HCT116 (cell line): ENCODE measurements around the gene MYLK. TPM values are rescaled to one million over a fixed set of nuclear protein-coding genes. Genes with fewer than 3 reads are reported as not detected.

ENCODE experiments used
- ATAC-seq: fragments of 200-7000 bp; cut with Tn5 transposase; 2 replicates; pipeline ENCODE4 v1.9.1; 2020; ENCODE audit warnings: mild to moderate bottlenecking, moderate library complexity
- BruUV-seq: library from RNA; stranded (reverse); fragments of 400-500 nt; replicated peaks from 2 replicates; lab custom pipeline; 2021; lab: Mats Ljungman, UMichigan
- CTCF ChIA-PET: fragments of 300-600 bp; sonication (Branson Sonifier 250); formaldehyde crosslinking; loops from one replicate; lab custom pipeline; 2021; ENCODE audit warnings: antibody characterized with exemption; lab: Charles Lee
- POLR2A ChIA-PET: fragments of 300-600, 350-600 bp; sonication (Branson Sonifier 250); formaldehyde crosslinking; loops from one replicate; lab custom pipeline; 2021; ENCODE audit warnings: antibody characterized with exemption; lab: Charles Lee
- RAD21 ChIA-PET, 2 experiments: fragments of 300-600 bp; sonication (Branson Sonifier 250); formaldehyde crosslinking; loops; one replicate each; lab custom pipeline; 2023; ENCODE audit warnings: low total read pairs in 2 of 2; ENCODE audit not compliant: uncharacterized antibody in 2 of 2, unreplicated experiment in 2 of 2, low non-redundant PET in 1 of 2; lab: Charles Lee
- DNase-seq: peaks from one replicate; pipeline ENCODE4 v3.0.0-alpha.2; 2010; ENCODE audit warnings: low read depth, low spot score
- H2AFZ ChIP-seq: fragments of 200-600 bp; shearing (Covaris generic), sonication (generic); 2 replicates; pipeline ENCODE4 v1.6.1; 2017; ENCODE audit warnings: low read depth, mixed run types, mixed read lengths, antibody characterized with exemption, low read length; ENCODE audit not compliant: poor library complexity, severe bottlenecking
- H3K27ac ChIP-seq: 2 replicates; pipeline ENCODE4 v1.5.1; 2012; ENCODE audit warnings: low read depth, low read length
- H3K27me3 ChIP-seq: fragments of 200-600 bp; sonication (generic); 2 replicates; pipeline ENCODE4 v1.6.1; 2016; ENCODE audit warnings: mixed run types, low read length, mixed read lengths; ENCODE audit not compliant: insufficient read depth
- H3K36me3 ChIP-seq, 2 experiments: fragments of 200-500 bp in 1 of 2; fragments of 200-600 bp in 1 of 2; sonication (Bioruptor generic) in 1 of 2; sonication (generic) in 1 of 2; 2 replicates each; pipeline versions ENCODE4 v1.5.1 to v1.6.1; 2014 to 2016; ENCODE audit warnings: low read length in 2 of 2, inconsistent platforms in 1 of 2, mixed read lengths in 1 of 2, mixed run types in 1 of 2; ENCODE audit not compliant: insufficient read depth in 2 of 2, control insufficient read depth in 1 of 2
- H3K4me1 ChIP-seq, 2 experiments: fragments of 200-600 bp in 1 of 2; sonication (generic) in 1 of 2; 2 replicates each; pipeline versions ENCODE4 v1.5.1 to v1.6.1; 2012 to 2017; ENCODE audit warnings: low read length in 2 of 2, inconsistent platforms in 1 of 2, mild to moderate bottlenecking in 1 of 2, mixed read lengths in 1 of 2, mixed run types in 1 of 2, moderate library complexity in 1 of 2; ENCODE audit not compliant: insufficient read depth in 2 of 2, control insufficient read depth in 1 of 2
- H3K4me2 ChIP-seq: fragments of 200-600 bp; sonication (generic); 2 replicates; pipeline ENCODE4 v1.6.1; 2017; ENCODE audit warnings: mixed run types, low read length, mixed read lengths
- H3K4me3 ChIP-seq, 2 experiments: fragments of 200-600 bp in 1 of 2; sonication (generic) in 1 of 2; replicated peaks in 1 of 2; 2 replicates each; pipeline ENCODE4 v1.5.1; 2011 to 2016; ENCODE audit warnings: low read length in 2 of 2, control low read depth in 1 of 2, low read depth in 1 of 2, mild to moderate bottlenecking in 1 of 2, mixed read lengths in 1 of 2, mixed run types in 1 of 2
- H3K79me2 ChIP-seq: fragments of 200-600 bp; sonication (generic); 2 replicates; pipeline ENCODE4 v1.6.1; 2017; ENCODE audit warnings: mild to moderate bottlenecking, mixed run types, low read length, moderate library complexity, mixed read lengths; ENCODE audit not compliant: insufficient read depth
- H3K9ac ChIP-seq: fragments of 200-600 bp; sonication (generic); 2 replicates; pipeline ENCODE4 v1.6.1; 2016; ENCODE audit warnings: low read length, mixed read lengths
- H3K9me2 ChIP-seq: fragments of 200-600 bp; sonication (generic), shearing (Covaris generic); 2 replicates; pipeline ENCODE4 v1.6.1; 2017; ENCODE audit warnings: mixed run types, mild to moderate bottlenecking, moderate library complexity; ENCODE audit not compliant: insufficient read depth
- H3K9me3 ChIP-seq, 2 experiments: fragments of 200-500 bp in 1 of 2; fragments of 200-600 bp in 1 of 2; sonication (Bioruptor generic) in 1 of 2; sonication (generic) in 1 of 2; 2 replicates each; pipeline ENCODE4 v1.6.1; 2014 to 2017; ENCODE audit warnings: low read length in 2 of 2, mixed read lengths in 2 of 2, inconsistent platforms in 1 of 2, low read depth in 1 of 2, mild to moderate bottlenecking in 1 of 2, mixed run types in 1 of 2, moderate library complexity in 1 of 2; ENCODE audit not compliant: control insufficient read depth in 1 of 2, insufficient read depth in 1 of 2
- H4K20me1 ChIP-seq: fragments of 200-600 bp; sonication (generic), shearing (Covaris generic); 2 replicates; pipeline ENCODE4 v1.6.1; 2017; ENCODE audit warnings: mixed run types, mild to moderate bottlenecking, moderate library complexity; ENCODE audit not compliant: insufficient read depth
- CEBPB ChIP-seq: IDR thresholded peaks from 2 replicates; pipeline ENCODE4 v1.6.1; 2012; ENCODE audit warnings: low read depth
- EGR1 ChIP-seq: IDR thresholded peaks from 2 replicates; pipeline ENCODE4 v1.6.1; 2012; ENCODE audit warnings: low read depth
- ELF1 ChIP-seq: IDR thresholded peaks from 2 replicates; pipeline ENCODE4 v1.6.1; 2012; ENCODE audit warnings: low read depth, borderline replicate concordance
- EZH2phosphoT487 ChIP-seq: fragments of 200-600 bp; IDR thresholded peaks from 2 replicates; pipeline ENCODE4 v1.6.1; 2018; ENCODE audit warnings: antibody characterized with exemption, borderline replicate concordance
- JUND ChIP-seq: IDR thresholded peaks from 2 replicates; pipeline ENCODE4 v1.6.1; 2012
- SIN3A ChIP-seq: IDR thresholded peaks from 2 replicates; pipeline ENCODE4 v1.6.1; 2012; ENCODE audit warnings: low read depth
- SRF ChIP-seq: IDR thresholded peaks from 2 replicates; pipeline ENCODE4 v1.6.1; 2012; ENCODE audit warnings: low read depth
- ZFX ChIP-seq: fragments of 450-650 bp; IDR thresholded peaks from 2 replicates; pipeline ENCODE4 v1.6.1; 2017
- intact Hi-C: fragments of 100-400 bp; cut with micrococcal nuclease; formaldehyde crosslinking; loops from 2 replicates; pipeline ENCODE4 v1.10.0; 2022
- total RNA-seq: library from RNA; stranded (reverse); gene quantifications from one replicate; pipeline ENCODE4 v1.2.1, GENCODE V29; 2021; ENCODE audit not compliant: unreplicated experiment
- TF ChIP-seq, protein P1 (sequence below): IDR thresholded peaks from 2 replicates; pipeline ENCODE4 v1.6.1; 2012
- TF ChIP-seq, protein P2 (sequence below): IDR thresholded peaks from 2 replicates; pipeline ENCODE4 v1.6.1; 2012

Gene MYLK
- total RNA-seq, 1 experiment from 2014 or later: 3.8 TPM

DNA sequence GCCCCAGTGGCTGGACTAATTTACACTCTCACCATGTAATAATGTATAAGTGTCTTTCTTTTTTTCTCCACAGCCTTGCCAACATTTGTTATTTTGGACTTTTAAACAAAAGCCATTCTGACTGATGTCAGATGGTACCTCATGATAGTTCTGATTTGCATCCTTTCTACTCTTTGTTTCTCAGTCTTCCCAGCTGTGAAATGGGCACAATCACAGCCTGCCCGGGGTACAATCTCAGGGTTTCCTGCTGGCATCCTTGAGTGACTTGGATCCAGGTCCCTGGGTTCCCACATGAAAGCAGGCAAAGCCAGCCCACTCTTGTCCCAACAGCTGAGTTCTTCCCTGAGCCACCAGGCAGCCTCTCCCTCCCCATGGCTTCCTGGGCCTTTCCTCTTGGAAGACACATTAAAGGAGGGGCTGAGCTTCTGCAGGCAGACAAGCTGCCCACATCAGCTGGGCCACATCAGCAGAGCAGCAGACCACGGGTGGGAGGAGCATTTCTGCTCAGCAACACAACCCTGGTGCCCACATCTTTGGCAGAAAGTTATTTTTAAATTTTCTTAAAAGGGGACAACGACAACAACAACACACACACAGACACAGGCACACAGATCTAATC, 82.0 kb downstream of the MYLK start:
- ChIA-PET CTCF (no interaction called here), POLR2A (no interaction called here), RAD21 (no interaction called here)
- no peaks in the 10 kb centered on the region for H3K4me1 ChIP-seq
- H2AFZ ChIP-seq: no peak overlapping the region
- no peaks in the 10 kb centered on the region for H3K27me3 ChIP-seq
- H4K20me1 ChIP-seq: no peaks in the 10 kb centered on the region
- no peak overlapping the region for H3K4me2 ChIP-seq
- DNase-seq: no peak
- H3K9ac ChIP-seq: no peak overlapping the region
- H3K27ac ChIP-seq: no peak overlapping the region
- ATAC-seq: no peak
- no peaks in the 10 kb centered on the region for H3K79me2 ChIP-seq
- H3K9me2 ChIP-seq: no peaks in the 10 kb centered on the region
- TF ChIP-seq SRF (no peak), ELF1 (no peak), EGR1 (no peak), SIN3A (no peak), EZH2phosphoT487 (no peak)
- TF ChIP-seq, protein P1, sequence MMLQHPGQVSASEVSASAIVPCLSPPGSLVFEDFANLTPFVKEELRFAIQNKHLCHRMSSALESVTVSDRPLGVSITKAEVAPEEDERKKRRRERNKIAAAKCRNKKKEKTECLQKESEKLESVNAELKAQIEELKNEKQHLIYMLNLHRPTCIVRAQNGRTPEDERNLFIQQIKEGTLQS: no peak
- H3K9me3 ChIP-seq: no peaks in the 10 kb centered on the region
- H3K36me3 ChIP-seq: no peaks in the 10 kb centered on the region
- no peak overlapping the region for H3K4me3 ChIP-seq
- BruUV-seq: no TSS peak
- intact Hi-C loops: no loop called here

DNA sequence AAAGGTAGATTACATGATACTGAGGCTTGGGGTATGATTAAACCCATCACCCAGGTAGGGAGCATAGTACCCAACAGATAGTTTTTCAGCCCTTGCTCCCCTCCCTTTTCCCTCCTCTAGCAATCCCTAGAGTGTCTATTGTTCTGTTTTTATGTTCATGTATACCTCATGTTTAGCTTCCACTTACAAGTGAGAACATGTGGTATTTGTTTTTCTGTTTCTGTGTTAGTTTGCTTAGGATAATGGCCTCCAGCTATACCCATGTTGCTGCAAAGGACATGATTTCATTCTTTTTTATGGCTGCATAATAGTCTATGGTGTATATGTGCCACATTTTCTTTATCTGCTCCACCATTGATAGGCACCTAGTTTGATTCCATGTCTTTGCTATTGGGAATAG, 82.7 kb downstream of the MYLK start:
- DNase-seq: no peak
- intact Hi-C loops: no loop called here
- RAD21 ChIA-PET: no interaction called here
- no peaks in the 10 kb centered on the region for H4K20me1 ChIP-seq
- CTCF ChIA-PET: no interaction called here
- H3K4me3 ChIP-seq: no peak overlapping the region
- POLR2A ChIA-PET: no interaction called here
- no peaks in the 10 kb centered on the region for H3K27me3 ChIP-seq
- H3K27ac ChIP-seq: no peak overlapping the region
- no peaks in the 10 kb centered on the region for H3K4me1 ChIP-seq
- TF ChIP-seq EZH2phosphoT487 (no peak), ZFX (no peak), JUND (no peak), SIN3A (no peak), ELF1 (no peak), CEBPB (no peak)
- TF ChIP-seq, protein P1: no peak
- TF ChIP-seq, protein P2, sequence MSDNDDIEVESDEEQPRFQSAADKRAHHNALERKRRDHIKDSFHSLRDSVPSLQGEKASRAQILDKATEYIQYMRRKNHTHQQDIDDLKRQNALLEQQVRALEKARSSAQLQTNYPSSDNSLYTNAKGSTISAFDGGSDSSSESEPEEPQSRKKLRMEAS: no peak
- TF ChIP-seq, all 23 proteins: peak for 0
- no peak for ATAC-seq
- no peaks in the 10 kb centered on the region for H3K9me3 ChIP-seq
- H3K9ac ChIP-seq: no peak overlapping the region
- no peak overlapping the region for H2AFZ ChIP-seq
- no peaks in the 10 kb centered on the region for H3K36me3 ChIP-seq
- H3K9me2 ChIP-seq: no peaks in the 10 kb centered on the region
- no peaks in the 10 kb centered on the region for H3K79me2 ChIP-seq
- no peak overlapping the region for H3K4me2 ChIP-seq
- no TSS peak for BruUV-seq
